Measurements from ENCODE around the gene DUSP7.

The DUSP7 gene, protein sequence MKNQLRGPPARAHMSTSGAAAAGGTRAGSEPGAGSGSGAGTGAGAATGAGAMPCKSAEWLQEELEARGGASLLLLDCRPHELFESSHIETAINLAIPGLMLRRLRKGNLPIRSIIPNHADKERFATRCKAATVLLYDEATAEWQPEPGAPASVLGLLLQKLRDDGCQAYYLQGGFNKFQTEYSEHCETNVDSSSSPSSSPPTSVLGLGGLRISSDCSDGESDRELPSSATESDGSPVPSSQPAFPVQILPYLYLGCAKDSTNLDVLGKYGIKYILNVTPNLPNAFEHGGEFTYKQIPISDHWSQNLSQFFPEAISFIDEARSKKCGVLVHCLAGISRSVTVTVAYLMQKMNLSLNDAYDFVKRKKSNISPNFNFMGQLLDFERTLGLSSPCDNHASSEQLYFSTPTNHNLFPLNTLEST

DNA sequence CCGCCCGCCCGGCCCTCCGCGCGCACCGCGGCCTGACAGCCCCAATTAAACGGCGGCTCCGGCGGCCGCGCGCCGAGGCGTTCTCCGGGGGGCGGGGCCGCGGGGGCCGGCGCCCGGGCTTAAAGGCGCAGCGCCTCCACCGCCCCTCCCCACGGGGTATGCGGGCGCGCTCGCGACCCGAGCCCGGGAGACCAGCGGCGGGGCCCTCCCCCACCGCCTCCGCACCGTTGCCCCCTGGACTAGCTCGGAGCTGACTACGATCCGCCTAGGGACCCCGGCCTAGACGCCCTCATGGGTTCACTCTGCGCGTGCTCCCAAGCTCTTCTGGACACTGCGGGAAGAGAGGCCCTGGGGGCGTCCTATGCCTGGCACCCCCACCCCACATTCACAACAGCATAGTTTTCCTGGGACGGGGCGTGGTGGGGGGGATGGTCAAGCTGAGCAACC is at the start of gene DUSP7:
Gene DUSP7, minus strand, starts transcription at position 51 of the 447 bp plus-strand sequence. CDS start 205 bp downstream, outside the sequence.
- peak; percentile 76 for DNase-seq

DNA sequence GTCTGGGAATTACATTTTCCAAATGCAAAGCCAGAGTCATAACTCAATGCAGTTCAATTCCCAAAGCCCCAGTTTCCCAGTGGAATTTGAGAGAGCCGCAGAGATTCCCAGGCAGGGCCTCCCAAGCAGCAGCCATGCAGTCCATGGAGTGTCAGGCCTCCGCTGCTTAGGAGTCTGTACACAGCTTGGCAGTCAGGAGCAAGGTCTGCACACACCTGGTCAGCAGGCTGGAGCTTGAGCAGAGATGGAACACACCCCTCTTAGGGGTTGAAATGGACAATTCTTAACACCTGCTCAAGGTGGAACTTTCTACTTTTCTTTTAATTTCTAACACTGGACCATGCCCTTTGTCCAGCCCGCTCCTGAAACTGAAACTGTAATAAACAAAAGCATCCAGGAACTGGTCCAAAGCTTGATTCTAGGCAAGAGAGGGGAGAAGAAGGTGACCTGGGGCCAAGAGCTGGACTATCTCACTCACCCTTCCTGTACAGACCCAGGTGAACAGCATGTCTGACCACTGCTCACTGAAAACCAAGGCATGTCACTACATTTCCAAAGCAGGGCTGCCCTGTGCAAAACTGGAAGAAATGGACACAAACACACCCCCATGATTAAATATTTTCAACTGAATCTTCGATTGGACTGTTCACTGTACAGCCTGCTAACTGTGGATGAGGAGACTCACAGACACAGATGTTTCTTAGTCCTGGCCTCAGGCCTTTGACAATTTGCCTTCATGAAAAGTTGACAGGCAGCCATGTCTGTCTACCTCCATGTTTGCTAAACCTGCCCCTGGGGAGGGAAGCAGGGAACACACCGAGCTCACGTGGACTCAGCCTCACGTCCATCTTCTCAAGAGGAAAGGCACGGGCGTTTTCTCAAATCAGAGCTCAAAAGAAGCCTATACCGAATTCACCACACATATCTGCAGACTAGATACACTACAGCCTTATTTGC is 48.6 kb upstream of the DUSP7 start:
- DNase-seq, result no peak

DNA sequence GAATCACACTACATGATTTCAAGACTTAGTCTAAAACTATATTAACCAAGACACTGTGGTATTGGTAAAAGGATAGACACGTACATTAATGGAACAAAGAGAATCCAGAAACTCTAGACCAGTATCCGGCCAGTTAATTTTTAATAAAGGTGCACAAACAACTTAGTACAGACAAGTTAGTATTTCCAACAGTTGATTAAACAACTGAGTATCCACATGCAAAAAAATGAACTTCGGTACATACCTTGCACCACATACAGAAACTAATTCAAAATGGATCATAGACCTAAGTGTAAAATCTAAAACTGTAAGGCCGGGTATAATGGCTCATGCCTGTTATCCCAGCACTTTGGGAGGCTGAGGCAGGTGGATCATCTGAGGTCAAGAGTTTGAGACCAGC is 46.6 kb upstream of the DUSP7 start:
- no peak for DNase-seq

DNA sequence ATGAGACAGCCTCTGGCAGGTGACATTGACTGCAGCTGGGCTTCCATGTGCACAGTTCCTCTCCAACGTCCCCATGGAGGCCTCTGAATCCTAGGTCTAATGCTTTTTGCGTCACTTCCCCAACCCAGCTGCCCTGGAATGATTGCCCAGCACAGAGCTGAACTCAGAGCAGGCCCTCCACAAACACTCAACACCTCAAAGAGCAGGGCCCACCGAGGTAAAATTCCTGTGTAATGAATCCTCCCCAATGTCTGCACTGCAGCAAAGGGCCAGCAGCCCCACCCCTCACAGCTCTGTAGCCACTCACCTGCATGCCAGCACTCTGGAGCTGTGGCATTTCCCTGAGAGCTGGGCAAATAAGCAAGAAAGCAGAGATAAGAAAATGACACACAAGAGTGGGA is 42.6 kb upstream of the DUSP7 start:
- DNase-seq, result no peak

DNA sequence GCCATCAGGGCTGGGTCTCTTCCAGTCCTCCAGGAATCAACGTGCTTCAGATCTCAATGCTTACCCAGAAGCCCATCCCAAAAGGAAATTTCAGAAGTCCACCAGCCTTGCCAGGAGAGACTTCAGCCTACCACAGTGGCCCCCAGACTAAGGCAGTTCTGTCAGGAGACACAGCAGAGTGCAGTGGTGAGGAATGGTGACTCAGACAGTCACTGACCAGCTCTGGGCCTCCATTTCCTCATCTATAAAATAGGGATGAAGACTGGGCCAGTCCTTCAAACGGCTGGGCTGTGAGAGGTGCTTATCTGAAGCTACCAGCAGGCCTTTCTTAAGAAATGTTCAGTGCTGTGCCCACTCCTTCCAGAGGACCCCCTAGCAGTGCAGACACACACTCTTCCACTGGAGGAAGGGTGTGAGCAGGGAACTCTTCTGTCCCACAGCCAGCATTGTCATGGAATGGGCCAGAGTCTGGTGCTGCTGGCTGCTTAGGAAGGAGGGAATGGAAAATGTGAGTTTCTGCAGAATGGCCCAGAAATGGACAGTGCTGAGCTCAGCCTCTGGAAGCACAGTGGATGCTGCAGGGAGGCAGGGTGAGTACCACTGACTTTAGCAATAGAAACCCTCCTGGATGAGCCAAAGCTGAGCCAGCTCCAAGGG is 41.6 kb upstream of the DUSP7 start:
- no peak for DNase-seq

DNA sequence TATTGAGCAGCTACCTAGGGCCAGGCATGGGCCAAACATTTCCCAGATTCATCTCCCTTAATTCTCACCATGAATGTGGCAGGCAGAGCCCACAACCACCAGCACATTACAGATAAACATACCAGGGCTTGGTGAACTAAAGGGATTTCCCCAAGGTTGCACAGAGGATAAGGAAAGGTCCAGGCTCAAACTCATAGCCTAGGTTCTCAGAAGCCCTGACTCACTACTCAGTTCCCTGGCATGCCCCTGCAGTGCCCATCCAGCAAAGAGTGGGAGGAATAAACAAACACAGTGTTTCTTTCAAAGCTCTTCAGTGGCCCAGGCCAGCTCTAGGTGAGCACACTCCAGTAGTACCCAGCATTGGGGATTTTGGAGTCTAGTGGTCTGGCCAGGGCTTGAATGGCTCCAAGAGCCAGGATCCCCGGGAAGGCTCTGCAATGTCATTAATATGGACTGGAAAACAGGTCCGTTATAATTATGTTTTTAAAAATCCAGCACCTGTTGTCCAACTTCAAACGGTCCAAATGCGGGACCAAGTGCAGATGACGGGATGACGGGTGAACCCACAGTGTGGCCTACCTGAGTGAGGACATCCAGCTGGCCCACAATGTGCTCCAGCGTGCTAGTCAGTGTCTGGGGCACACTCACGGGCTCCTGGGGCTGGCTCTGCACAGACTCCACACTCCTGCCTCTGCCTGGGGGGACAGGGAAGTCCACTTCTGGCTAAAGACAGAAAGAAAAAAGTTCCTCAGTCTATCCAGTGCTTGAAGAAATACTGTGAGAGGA is 39.8 kb upstream of the DUSP7 start:
- no peak for DNase-seq

DNA sequence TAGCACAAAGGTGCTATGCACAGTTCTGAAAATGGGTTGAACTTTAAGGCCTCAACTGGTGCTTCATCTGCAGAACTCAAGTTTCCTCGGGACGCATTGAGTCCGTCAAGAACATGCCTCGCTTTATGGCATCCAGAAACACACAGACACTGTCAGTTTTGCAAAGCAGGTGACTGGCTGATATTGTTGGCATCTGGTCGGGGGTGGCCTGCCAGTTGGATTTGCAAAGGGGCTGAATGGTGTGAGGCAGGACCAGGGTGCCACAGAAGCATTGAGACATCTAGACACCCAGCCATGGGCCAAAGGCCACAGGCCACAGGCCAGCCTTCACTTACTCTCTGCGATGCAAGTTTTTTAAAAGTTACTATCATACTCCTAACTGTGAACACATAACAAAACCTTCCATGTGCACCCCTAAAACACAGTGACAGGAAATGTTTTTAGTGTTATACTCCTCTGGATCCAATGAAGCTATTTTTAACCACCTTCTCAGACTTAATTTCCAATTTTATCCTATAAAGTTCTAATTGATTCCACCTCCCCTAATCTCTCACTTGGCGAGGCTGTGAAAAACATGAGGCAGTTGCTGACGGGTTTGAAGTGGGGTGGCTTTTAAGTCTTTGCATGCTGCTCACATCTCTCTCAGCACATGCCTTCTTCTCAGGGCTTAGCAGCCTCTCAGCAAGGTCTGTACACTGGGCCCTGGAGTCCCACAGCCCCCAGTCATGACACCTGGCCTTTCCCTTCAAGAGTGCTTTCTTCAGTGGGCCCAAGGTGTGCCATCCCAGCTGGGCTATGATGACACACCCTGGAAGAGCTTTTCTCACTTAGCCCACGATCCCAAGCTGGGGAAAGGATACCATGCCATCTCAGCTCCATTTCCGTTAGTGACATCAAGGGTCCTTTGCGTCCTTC is 38.5 kb upstream of the DUSP7 start:
- no peak for DNase-seq

DNA sequence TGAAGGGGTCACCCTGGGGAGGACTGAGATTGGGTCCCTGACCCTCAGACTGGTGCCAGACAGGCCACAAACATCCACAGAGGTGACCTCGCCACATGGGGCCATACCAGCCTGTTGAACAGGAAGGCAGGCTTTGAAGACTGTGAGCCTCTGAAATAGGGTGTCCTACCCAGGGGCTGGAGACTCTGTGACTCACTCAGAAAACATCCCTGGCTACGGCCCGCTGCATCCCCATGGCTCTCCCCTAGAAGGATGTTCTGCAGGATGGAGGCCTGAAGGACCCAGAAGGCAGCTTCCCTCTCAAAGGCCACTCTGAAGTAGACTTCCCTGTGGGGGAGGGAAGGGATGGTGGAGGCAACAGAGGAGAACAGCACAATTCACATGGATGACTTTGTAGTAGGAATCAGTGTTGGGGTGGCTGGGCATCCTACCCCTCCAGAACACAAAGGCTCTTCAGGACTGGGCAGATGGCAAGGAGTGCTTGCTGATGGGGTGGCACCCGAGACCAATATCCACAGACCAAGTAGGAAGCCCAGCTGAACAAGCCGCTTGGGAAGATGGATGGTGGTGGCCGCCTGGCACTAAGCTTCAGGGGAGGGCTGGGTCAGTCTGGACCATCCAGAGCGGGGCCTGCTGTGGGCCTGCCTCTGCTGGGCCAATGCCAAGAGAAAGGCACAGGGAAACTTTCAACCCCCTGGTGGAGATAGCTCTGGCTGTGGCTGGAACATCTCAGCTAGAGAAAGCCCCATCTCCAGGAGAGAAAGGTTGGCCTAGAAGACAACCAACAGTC is 37.6 kb upstream of the DUSP7 start:
- DNase-seq, result no peak

DNA sequence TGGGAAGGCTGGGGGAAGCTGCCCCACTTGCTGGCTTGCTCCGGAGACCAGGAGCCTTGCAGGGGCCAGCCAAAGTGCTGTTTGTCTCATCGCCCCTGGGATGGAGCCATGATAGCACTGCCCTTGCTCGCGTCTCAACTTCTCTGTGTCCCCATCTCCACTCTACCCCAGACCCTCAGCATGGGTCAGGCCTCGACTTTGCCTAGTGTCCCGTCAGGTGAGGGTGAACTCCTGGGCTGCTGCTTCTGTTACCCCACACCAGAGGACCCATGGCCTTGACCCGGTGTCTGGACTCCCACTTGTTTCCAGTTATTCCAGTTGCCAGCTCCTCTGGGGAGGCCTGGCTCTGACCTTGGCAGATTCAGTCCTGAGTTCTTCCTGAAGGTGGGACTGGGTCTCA is 36.5 kb upstream of the DUSP7 start:
- DNase-seq, result no peak

DNA sequence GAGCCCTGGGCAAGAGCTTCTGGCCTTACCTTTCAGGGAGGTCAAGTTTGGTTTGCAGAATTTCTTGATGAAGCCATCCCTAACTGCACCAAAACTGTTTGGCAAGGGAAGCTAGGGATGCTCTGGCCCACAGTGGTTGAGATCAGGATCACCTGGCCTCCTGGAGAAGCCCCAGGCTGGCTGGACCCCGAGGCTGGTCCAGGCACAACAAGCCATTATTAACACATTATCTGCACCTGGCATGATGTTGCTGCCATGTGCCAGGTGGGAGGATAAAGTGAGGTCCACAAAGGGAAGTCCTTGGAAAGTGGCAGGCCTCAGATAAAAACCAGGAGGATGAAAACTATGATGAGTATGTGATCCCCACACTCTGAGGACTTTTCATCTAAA is 35.9 kb upstream of the DUSP7 start:
- no peak for DNase-seq

DNA sequence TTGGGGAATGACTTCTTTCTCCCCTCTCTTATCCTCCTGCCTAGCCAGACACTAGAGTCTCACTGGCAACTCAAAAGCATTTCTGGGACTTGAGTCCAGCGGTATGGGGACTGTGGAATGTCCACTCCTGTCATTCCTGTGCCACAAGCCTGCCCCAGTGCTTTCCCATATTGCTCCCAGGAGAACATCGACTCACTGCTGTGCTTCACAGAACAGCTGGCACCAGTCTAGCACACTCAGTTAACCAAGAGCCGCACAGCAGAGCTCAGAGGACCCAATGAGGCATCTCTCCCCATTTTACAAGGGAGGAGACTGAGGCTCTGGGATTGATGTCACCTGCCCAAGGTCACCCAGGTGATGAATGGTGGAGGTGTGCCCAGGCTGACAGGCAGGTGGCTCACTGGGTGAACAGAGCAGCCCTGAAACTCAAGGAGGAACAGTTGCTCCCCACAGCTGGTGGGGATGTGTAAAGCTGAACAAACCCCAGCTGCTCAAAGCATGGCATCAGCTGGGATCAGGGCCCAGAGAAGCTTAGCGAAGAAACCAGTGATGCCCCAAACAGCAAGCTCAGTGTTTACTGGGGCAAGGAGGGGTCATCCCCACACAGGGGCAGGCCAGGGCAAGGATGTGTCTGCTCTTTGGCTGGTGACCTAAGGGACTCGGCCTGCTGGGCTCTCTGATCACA is 35.4 kb upstream of the DUSP7 start:
- DNase-seq, result no peak

DNA sequence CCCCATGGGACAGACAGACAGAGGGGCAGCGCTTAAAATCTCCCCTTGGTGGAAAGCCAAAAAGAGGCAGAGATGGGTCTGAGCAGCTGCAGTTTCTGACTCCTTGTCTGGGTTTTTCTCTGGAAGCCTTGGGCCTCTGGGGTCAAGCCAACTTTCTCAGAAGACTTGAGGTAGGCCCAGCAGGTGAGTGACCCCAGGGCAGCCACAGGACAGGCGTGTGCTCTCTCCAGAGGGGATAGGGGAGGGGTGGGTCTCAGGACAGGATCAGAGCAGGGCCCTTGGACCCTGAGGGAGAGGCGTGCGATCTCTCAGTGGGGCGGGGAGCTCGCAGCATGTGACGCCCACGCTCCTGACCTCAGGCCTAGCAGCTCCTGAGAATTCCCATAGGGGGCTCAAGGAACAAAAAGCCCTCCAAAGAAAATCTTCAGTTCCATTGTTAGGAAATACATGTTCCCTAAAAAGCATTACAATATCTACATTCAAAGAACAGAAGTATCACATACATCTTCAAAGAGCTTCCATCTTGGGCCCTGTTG is 34.6 kb upstream of the DUSP7 start:
- no peak for DNase-seq

DNA sequence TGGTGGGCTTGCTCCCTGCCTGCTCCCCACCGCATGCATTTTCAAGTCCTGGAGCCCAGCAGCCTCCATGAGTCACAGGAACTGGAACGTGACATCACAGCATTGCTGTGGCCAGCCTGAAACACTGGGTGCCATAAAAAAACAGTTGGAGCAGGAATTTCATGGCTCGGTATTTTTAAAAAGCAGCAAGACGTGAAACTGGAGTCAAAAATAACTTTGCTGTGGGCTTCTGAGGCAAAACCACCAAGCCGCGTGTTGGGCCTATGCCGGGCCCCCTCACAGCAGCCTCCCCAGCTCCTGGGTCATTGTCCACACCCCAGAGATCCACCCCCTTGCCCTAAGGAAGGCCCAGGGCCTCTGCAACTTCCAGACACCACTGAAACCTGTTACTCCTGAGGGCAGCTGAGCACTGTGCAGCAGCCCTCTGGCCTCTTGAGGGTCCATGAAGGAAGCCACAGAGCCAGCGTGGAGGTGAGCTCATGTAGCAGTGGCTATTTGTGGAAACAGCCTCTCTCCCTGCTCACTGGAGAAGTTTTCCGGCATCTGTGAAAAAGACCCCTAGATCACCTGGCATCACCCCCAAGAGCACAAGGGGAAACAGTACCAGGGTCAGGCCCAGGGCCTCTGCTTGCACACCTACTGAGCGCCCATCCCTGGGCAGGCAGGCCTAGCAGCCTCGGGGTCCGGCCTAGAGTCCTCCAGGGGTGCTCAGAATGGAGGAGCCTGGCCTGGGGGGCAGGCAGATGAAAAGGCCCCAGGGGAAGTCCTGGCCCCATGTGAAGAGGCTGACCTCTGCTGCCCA is 34.0 kb upstream of the DUSP7 start:
- no peak for DNase-seq

DNA sequence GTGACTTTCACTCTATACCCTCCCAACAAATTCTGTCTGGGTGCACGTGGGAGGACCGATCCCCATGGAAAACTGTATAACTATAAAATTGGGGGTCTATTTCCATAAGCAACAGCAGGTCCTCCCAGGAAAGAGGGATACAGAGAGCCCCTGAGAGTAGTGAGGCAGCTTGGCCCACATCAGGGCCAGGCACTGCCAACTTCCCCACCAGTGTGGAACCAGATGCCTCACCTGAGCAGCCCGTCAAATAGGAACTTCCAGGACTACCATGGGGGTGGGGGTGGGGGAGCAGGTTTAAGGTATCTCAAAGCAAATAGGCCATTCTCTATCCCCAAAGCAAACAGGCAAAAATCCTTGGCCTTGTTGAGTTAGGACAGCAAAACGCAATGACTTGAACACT is 33.3 kb upstream of the DUSP7 start:
- no peak for DNase-seq

DNA sequence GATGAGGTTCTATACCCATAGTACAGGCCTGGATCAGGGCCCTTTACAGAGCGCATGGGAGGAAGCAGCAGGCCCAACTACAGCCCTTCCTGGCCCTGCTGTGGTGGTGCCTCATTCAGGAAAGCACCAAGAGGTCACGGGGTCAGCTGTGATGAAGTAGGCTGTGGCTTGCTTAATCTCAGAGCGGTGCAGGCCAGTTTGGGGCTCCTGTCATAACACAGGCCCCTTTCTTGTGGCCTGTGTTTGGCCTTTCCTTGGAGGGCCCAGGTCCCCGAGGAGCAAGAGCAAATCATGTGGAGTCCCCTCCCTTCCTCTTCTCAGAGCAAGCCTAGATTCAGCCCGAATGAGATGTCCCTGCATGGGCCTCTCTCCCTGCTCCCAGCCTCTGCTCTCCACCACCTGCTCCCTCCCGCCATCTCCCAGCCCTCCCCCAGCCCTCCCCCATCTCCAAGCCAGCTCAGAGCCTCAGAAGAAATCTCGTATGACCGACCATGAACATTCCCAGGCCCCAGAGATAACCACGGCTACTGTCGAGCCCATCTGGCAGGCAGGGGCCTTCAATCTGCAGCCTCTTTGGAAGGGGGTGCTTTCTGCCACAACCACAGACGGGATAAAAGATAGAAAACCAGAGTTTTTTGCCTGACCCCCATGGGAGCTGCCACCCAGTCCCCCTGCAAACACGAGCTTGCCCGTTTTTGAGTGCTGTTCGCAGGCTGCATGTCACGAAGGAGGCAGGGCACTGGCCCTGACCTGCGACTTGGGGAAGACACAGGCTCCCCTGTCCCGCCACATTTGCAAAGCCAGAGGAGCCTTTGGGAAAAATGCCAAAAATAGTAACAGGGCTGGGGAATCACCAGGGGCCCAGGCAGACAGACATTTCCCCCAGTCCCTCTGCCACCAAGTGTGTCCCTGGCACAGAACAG is 32.3 kb upstream of the DUSP7 start:
- DNase-seq, result no peak

DNA sequence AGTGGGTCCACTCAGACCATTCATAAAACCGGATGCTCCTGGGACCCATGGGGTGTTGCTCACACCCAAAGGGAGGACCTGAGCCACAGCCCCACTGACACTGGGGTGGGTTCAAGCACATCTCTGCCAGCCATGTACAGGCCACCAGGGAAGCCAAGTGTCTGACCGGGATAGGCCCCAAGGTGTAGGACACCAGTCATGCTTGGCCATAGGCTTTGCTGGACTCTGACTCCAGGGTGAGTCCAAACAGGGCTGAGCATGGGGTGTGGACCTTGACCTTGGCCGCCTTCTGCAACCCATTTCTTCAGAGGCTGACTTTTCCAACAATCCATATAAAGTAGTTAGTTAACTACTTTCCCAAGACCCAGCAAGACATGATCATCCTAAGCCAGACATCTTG is 31.4 kb upstream of the DUSP7 start:
- DNase-seq, result no peak

DNA sequence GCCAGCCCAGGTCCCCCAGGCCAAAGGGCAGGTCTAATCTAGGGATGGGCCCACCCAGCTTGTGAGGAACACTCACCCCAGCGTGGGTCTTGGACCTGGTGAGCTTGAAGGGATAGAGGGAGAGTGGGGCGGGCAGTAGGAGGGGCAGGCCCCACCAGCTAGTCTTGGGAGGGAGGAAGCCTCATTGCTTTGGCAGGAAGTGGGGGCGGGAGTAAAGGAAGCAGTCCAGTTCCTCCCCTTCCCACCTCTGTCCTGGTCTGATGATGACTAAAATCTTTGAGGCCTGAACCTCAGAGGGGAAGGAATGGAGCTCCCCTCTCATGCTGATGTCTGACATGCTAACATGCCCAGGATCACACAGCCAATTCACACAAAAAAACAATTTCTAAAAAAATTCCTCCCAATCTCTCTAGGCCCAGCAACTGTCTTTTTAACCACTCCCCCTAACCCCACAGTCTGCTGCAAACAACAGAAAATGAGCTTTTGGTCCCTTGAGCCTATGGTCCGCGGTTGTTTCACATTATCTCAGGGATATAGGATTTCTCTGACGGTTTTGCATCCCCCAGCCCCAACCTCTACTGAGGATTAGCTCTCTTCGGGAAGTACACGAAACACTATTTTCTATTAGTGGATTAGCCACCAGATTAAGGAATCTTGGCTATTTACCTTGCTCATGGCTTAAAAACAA is 30.7 kb upstream of the DUSP7 start:
- DNase-seq, result no peak
